ENCODE data around the gene ENTR1.

The ENTR1 gene

GRCh38 chr9:136374183-136374575 is 36.2 kb downstream of the ENTR1 start:
- no peak for DNase-seq

DNA sequence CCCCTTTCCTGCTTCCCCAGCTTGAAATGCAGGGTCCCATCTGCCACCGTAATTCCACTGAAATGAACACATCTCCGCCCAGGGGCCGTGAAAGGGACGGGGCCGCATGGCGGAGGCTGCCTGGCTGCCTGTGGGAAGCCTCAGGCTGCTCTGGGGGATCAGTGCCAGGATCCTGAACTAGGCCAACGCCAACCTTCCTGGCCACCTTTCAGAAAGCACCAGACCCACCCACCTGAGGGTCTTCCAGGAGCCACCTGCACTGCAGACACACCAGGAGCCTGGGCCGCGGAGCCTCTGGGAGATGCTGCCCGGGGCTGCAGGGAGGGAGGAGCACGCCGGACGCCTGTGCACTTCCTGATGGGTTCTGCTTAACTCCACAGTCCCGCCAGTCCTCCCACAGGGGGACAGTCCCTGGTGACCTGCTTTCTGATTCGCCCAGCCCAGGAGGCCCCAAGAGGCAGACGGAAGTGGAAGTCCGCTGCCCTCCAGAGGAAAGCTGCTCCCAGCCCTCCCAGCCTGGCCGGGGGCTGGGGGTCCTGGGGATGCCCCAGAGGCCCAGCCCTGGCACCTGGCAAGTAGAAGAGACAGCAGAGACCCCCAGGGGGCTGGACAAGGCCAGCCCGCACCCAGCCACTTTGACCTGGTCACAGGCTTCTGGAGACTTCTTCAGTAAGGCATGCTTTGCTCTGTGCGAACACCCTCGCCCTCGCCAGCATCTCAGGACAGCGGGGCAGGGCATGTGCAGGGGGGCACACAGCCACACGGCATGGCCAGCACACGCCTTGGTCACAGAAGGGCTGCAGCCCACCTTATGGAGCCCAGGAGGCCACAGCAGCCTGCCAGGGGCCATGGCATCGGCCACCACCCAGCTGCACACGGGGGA is 36.9 kb downstream of the ENTR1 start, which contains the start of gene CARD9:
Gene CARD9, minus strand, starts transcription at position 370 of the 883 bp plus-strand sequence. CDS start 1,591 bp downstream, outside the sequence.
- no peak for DNase-seq

- no peak for DNase-seq
These were observed 37.7 kb downstream of the ENTR1 start for GRCh38 chr9:136372561-136373299.

GRCh38 chr9:136372006-136372405 is 38.4 kb downstream of the ENTR1 start:
- DNase-seq, result no peak

GRCh38 chr9:136371533-136371880 is 38.9 kb downstream of the ENTR1 start:
- no peak for DNase-seq

GRCh38 chr9:136370687-136371532 is 39.5 kb downstream of the ENTR1 start:
- DNase-seq, result no peak

GRCh38 chr9:136370037-136370436 is 40.4 kb downstream of the ENTR1 start:
- DNase-seq, result no peak

DNA sequence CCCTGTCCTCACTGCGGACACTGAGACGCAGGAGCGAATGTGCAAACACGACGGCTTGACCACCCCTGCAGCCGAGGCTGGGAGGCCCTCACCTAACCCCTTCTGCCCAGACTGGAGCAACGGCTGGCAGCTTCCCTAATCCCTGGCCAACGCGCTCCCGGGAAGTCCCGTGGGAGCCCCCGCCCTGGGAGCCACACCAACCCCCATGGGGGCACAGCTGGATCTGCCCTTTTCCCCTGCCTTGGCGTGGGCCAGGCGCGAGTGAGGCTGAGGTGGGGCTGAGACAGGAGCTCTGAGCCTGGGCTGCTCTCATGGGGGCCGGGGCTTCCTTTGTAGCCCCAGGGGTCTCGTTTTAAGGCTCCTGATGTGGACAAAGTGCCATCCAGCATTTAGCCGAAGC is 42.2 kb downstream of the ENTR1 start:
- no peak for DNase-seq

GRCh38 chr9:136367296-136368145 is 42.9 kb downstream of the ENTR1 start:
- DNase-seq, result no peak

DNA sequence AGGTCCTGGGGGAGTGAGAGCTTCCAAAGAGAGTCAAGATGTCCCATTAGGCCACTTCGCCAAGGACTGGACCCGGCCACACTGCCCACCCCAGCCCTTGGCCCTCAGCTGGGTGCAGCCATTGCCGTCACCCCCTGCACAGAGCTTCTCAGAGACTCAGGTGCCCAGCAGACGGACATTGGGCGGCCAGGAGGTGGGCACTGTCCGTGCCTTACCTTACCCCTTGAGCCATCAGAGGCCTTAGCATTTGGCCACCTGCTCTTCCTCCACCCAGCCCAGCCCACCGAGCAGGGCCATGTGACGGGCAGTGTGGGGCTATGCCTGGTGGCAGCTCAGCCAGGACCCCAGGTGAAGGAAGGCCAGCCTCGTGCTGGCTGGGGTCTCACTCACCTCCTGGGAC is 43.6 kb downstream of the ENTR1 start:
- DNase-seq, result no peak

- no peak for DNase-seq
These were observed 44.6 kb downstream of the ENTR1 start for GRCh38 chr9:136365775-136366222.

- DNase-seq, result no peak
These were observed 45.3 kb downstream of the ENTR1 start for GRCh38 chr9:136364942-136365774.

DNA sequence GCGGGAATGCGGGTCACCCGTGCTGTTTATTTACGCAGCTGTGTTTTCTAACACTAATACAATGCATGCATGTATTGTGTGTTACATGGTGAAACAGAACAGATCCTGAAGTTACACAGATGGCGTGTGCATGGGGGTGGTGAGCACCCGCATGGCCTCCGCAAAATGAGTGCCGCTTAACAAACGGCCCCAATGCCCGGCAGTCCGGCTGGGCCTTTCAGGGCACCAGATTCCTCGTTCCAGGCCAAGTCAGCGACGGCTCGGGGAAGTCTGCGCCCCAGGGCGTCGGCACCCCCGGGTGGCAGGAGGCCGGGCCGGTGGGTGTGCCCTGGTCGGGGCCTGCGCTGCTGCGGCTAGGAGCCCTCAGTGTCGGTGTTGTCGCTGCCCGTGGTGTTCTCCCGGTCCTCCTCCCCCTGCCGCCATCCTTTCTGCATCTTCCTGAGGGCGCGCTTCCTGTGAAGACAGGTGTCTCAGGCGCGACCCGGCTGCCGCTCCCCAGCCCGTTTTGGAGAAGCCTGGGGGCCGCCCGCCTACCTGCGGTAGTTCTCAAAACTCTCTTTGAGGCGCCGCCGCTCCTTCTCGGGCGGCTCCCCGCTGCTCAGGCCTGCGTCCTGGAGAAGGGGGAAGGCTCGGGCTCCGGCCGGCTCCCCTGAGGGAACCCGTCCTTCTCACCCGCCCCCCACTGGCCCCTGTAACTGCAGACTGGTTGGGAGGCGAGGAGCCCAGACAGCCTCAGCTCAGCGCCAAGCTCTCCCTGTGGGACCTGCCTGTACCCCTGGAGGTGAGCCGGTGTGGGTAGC is 46.3 kb downstream of the ENTR1 start:
- no peak for DNase-seq

- peak; percentile 90 for DNase-seq
These were observed 47.1 kb downstream of the ENTR1 start, which contains the start of gene DNLZ for GRCh38 chr9:136363106-136363948. TSS of gene DNLZ (minus strand) at chr9:136363744. CDS start at chr9:136363714, 30 bp downstream.

GRCh38 chr9:136362450-136362784 is 48.0 kb downstream of the ENTR1 start:
- no peak for DNase-seq

DNA sequence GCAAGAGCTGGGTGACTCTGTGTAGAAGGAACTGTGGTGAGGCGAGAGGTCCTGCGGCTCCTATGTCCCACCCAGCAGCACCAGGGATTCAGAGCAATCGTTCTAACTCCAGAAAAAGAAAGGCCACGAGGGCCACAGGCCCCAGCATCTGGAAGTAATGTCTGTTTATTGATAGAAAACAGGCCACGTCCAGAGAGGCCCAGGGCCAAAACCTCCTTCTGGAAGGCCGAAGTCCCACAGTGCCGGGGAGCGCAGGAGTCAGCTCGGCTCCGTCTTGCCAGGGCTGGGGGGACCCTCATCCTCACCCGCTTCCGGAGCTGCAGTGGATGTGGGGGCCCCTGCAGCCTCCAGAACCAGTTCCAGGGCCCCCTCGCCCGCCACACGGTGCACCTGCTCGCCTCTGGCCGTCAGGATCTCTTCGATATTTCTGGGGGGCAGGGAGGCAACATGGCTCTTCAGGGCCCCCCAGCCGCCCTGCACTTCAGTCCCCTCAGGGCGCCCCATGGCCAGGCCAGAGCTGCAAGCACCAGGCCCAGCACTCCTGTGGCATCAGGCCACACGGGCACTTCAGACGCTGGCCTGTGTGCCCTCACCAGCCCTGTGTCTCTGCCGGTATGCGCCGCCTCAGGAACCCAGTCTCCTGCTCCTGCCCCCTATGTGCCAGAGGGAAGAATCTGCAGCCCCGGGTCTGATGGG is 48.5 kb downstream of the ENTR1 start:
- no peak for DNase-seq

DNA sequence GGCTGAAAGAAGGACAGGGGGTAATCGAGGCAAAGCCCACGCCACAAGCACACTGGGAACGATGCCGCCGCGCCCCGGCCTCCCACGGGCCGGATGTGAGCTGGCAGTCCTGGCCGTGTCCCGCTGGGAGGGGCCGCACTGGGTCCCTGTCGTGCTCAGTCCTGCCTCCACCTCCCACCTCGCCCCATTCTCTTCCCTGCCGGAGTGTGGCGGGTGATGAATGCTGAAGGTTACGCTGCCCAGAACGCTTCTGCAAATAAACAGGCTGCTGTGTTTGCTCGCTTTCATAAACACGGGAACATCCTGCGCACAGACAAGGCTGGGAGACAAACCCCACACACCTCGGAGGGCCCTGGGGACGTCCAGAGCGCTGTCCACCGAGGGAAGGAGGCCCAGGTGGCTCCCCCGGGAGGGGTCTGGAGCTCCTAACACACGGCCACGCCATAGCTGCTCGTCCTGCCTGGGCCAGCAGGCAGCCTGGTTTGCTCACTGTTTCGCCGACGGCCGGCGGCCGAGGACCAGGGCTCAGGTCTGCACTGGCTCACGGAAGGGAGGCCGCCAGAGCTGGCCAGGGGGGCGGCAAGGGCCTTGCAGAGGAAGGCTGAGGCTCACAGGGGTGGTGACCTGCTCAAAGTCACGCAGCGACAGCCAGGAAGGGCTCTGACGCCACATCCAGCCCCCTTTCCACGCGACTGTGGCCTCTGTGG is 49.2 kb downstream of the ENTR1 start:
- DNase-seq, result no peak
